ENCODE measurements around the gene SRF.

Gene SRF

DNA sequence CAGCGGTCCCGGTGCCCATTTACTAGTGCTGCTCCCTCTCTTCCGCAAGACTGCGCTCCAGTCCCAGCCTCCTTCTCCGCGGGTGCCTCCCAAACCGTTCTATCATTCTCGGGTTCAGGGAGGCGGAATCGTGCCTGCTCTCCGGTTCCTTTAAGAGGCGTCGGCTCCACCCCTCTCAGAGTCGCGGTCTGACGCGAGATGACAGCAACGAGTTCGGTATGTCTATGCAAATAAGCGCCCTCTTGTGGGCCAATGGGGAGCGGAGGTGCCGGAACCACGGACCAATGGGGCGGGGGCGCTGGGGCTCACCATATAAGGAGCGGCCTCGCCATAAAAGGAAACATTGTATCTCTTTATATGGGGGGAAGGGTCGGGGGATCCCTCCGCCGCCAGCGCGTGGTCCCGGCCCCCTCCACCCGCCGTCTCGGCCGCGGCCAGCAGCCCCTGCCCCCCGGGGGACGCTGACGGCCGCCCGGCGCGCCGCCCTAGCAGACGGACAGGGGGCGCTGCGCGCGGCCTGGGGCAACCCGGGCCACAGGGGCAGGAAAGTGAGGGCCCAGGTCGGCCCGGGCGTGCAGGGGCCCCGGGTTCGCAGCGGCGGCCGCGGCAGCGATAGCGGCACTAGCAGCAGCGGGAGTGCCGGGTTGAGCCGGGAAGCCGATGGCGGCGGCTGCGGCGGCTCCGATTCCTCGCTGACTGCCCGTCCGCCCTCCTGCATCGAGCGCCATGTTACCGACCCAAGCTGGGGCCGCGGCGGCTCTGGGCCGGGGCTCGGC is at the start of gene SRF:
SRF (plus strand) TSS at position 339 of the 776 bp plus-strand sequence; CDS start at position 727, 388 bp downstream.
- Histone ChIP-seq H3K4me3 (replicated peaks; ENCODE audit: low read depth, low read length) (peak within 1 kb of the TSS; percentile 90), H3K27me3 (replicated peaks; ENCODE audit: control insufficient read depth, insufficient read depth, low read length) (no peaks in the 10 kb centered on the region), H3K36me3 (ENCODE audit: control insufficient read depth, insufficient read depth, low read length) (peaks cover 8% of the 10 kb centered on the region)
- TF ChIP-seq, protein P1, sequence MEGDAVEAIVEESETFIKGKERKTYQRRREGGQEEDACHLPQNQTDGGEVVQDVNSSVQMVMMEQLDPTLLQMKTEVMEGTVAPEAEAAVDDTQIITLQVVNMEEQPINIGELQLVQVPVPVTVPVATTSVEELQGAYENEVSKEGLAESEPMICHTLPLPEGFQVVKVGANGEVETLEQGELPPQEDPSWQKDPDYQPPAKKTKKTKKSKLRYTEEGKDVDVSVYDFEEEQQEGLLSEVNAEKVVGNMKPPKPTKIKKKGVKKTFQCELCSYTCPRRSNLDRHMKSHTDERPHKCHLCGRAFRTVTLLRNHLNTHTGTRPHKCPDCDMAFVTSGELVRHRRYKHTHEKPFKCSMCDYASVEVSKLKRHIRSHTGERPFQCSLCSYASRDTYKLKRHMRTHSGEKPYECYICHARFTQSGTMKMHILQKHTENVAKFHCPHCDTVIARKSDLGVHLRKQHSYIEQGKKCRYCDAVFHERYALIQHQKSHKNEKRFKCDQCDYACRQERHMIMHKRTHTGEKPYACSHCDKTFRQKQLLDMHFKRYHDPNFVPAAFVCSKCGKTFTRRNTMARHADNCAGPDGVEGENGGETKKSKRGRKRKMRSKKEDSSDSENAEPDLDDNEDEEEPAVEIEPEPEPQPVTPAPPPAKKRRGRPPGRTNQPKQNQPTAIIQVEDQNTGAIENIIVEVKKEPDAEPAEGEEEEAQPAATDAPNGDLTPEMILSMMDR (IDR thresholded peaks at IDR 0.05; ENCODE audit: insufficient read depth, low read length, poor library complexity, severe bottlenecking) = peak; percentile 12
- DNase-seq (ENCODE audit: extremely low read depth, insufficient read length) = peak; percentile 98

DNA sequence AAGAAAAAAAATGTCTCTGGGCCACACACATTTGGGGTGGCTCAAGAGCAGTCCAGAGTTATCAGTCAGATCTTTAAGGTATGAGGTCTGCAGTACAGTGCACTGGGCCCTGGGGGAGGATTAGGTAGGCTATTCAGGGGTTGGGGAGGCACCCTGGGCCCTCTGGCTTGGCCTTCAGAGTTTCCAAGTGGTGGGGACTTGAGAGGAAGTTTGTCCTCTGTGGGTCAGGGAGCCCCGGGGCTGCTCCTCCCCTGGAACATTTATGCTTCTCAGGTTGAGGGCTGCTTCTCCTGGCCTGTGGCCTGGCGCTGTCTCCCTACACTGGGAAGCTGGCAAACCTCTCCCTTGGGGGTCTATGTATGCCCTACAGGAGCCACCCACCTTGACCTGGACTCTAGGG is 48.9 kb upstream of the SRF start:
- TF ChIP-seq, protein P1 (IDR thresholded peaks at IDR 0.05; ENCODE audit: insufficient read depth, low read length, poor library complexity, severe bottlenecking) = no peak

DNA sequence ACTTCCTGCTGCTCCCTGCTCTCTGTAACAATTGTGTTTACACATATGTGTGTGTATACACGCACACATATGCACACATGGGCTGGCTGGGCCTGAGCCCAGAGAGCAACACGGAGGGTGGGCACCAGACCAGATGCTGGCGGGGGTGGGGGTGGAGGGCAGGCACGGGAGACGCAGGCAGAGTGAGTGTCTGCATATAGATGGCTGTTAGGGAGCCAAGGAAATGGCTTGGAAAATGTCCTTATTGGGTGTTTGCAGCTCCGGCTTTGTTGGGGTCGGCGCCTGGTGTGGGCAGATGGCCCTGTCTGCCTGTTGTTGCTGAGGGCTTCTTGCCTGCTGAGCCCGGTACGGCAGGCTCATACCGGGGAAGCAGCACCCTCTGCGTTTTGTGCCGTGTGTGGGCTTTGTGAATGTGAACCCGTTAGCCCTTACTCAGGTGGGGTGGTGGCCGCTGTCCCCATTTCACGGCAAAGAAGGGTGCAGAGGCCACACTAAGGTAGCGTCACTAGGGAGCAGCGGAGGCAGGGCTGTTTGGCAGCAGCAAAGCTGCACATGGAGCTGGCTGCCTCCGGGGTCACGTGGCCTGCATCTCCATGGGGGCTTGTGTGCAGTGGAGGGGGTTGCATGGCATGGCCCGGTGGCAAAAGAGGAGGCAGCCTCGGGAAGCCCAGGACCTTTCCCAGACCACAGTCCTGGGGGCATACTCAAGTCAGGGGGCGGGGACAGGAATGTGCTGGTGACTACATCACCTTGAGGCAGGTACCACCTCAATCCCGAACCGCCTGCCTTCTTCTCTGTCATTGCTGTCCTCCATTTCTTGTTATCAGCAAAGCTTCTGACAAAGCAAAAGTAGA is 47.4 kb upstream of the SRF start:
- Histone ChIP-seq H3K36me3 (ENCODE audit: control insufficient read depth, insufficient read depth, low read length) (no peaks in the 10 kb centered on the region), H3K27me3 (replicated peaks; ENCODE audit: control insufficient read depth, insufficient read depth, low read length) (no peaks in the 10 kb centered on the region), H3K4me3 (replicated peaks; ENCODE audit: low read depth, low read length) (no peak overlapping the region)
- TF ChIP-seq, protein P1 (IDR thresholded peaks at IDR 0.05; ENCODE audit: insufficient read depth, low read length, poor library complexity, severe bottlenecking) = no peak
- DNase-seq (ENCODE audit: extremely low read depth, insufficient read length) = no peak

More for the DNA sequence above, 48.9 kb upstream of the SRF start:
- no peak overlapping the region for H3K4me3 ChIP-seq (replicated peaks; ENCODE audit: low read depth, low read length)
- no peak for DNase-seq (ENCODE audit: extremely low read depth, insufficient read length)
- H3K27me3 ChIP-seq (replicated peaks; ENCODE audit: control insufficient read depth, insufficient read depth, low read length) = no peaks in the 10 kb centered on the region
- no peaks in the 10 kb centered on the region for H3K36me3 ChIP-seq (ENCODE audit: control insufficient read depth, insufficient read depth, low read length)

DNA sequence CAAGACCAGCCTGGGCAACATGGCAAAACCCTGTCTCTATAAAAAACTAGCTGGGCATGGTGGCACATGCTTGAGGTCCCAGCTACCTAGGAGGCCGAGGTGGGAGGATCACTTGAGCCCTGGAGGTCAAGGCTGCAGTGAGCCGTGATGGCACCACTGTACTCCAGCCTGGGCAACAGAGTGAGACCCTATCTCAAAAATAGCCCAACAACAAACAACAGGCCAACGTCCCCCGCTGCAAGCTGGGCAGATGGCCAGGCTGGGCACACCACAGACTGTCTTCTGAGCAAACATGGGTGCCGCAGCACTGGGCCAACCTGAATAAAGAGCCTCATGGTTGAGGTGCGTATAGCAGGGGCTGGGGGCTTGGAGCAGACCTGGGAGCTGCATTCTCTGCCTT is 46.6 kb upstream of the SRF start:
- TF ChIP-seq, protein P1 (IDR thresholded peaks at IDR 0.05; ENCODE audit: insufficient read depth, low read length, poor library complexity, severe bottlenecking) = no peak
- DNase-seq (ENCODE audit: extremely low read depth, insufficient read length) = no peak
- Histone ChIP-seq H3K36me3 (ENCODE audit: control insufficient read depth, insufficient read depth, low read length) (no peaks in the 10 kb centered on the region), H3K27me3 (replicated peaks; ENCODE audit: control insufficient read depth, insufficient read depth, low read length) (no peaks in the 10 kb centered on the region), H3K4me3 (replicated peaks; ENCODE audit: low read depth, low read length) (no peak overlapping the region)

DNA sequence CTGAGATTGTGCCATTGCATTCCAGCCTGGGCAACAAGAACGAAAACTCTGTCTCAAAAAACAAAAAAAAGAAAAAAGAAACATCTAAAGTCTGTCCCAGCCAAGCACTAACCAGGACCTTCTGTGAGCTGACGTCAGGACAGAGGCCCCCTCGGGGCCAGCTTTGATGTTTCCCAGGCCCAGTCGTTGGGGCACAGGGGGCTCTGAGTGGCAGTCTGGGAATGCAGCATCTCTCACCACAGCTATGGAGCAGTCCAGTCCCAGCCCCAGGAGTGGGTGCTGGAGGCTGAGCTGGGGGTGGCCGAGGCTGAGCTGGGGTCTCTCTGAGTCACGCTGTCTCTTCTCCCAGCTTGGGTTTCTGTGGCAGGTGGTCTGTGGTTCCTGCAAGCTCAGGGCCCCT is 46.0 kb upstream of the SRF start:
- Histone ChIP-seq H3K36me3 (ENCODE audit: control insufficient read depth, insufficient read depth, low read length) (no peaks in the 10 kb centered on the region), H3K27me3 (replicated peaks; ENCODE audit: control insufficient read depth, insufficient read depth, low read length) (no peaks in the 10 kb centered on the region), H3K4me3 (replicated peaks; ENCODE audit: low read depth, low read length) (no peak overlapping the region)
- TF ChIP-seq, protein P1 (IDR thresholded peaks at IDR 0.05; ENCODE audit: insufficient read depth, low read length, poor library complexity, severe bottlenecking) = no peak
- DNase-seq (ENCODE audit: extremely low read depth, insufficient read length) = no peak
